Left renal pelvis (tissue), 4 donors: ENCODE data around the gene PDE10A. TPM values are rescaled to one million over a fixed set of nuclear protein-coding genes. Genes with fewer than 3 reads are reported as not detected.
A peak's percentile ranks its signal among the peaks of the same experiment; 100 is the strongest.

ENCODE experiments used
- DNase-seq, 4 donors: peaks; one replicate each; pipeline ENCODE4 v3.0.0-alpha.2; 2013; ENCODE audit warnings: low read depth in 4 of 4, low spot score in 3 of 4
- polyA plus RNA-seq, 4 donors: library from polyadenylated mRNA; unstranded; fragments of 120-200 nt; gene quantifications; one replicate each; pipeline ENCODE4 v1.2.1, GENCODE V29; 2013; ENCODE audit not compliant: insufficient read length in 4 of 4

Gene PDE10A
- polyA plus RNA-seq, 4 donors = 18.7 to 27.6 (median 21.9) TPM

DNA sequence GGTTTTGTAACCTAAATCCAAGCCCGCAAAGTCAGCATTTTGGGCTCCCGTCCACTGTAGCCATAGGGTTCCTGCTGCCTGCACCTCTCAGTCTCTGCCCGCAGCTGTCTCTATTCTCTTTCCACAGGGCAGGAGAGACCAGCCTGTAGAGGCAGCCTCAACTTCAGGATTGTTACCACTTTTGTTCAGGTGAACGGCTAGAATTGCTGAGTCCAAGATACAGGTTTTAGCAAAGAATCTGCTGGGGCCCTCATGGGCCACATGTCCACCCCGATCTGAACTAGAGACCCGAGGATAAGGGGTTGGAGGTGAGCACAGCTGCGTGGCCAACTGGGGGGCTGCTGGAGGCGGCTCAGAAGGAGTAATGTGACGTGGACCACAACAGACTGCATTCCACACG lies 215.9 kb downstream of the PDE10A start:
- DNase-seq = no peak

DNA sequence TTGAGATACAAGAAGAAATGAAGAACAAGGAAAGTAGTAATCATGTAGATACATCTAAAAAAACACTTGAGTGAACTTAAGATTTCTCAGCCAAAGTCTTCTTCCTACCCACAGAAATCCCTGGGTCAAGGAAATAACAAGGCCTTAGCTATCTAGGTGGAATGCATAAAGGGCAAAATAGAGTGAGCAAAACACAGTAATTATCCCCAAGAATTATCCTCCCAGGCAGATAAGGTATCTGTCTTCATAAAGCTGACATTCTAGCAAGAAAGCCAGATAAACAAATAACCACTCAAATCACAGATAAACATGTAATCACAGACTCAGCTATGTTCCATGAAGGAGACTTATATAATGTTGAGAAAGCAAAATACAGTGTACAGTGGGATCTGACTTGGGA lies 216.7 kb downstream of the PDE10A start:
- no peak for DNase-seq

DNA sequence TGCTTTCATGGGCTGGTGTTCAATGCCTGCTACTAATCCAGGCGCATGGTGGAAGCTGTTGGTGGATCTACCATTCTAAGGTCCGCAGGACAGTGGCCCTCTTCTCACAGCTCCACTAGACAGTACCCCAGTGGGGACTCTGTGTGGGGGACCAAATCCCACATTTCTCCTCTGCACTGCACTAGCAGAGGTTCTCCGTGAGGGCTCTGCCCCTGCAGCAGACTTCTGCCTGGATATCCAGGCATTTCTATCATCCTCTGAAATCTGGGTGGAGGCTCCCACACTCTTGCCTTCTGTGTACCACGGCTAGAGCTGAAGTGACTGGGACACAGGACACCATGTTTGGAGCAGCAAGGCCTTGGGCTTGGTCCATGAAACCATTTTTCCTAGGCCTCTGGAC lies 219.6 kb downstream of the PDE10A start:
- no peak for DNase-seq

DNA sequence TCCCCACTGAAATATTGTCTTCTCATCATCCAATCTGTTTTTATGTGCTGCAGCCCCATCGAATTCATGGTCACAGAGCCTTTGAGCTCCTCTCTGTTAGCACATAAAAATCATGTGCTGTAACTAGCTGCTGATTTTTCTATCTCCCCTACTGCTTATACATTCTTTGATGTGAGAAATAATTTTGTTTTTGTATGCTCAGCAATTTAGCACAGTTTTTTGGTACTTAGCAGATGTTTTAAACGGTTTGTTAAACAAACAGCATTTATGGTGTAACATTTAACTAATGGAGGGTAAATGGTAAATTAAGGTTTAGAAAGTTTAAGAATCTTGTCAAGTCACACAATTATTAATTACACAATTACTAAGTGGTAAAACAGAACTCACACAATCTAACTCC lies 221.9 kb downstream of the PDE10A start:
- DNase-seq = no peak

DNA sequence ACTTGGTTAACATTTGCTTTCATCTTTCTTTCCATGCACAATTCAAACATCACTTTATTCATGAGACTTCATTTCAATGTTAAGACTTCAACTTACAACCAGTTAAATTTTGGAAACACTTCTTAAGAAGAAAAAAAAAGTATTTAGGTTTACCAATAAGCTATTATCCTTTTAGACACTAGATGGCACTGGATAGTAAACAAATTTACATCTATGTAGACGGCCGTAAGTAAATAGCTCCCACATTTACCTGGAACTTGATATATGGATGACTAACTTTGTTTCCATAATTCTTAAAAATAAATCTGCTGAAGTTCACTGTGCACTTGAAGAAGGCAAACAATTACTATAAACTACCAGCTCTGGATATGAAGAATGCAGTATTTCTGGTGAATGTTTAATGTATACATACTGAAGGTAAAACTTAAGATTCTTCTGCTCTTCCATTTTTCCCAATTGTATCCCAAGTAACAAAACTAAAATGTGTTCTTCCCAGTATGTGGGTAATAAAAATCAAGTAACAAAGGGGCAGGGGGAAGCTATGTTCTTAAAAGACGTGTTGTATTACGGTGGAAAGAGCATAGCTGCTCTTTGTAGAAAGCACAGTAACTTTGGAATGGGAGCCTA lies 223.0 kb downstream of the PDE10A start:
- peak; percentile 41 to 47 (median 45) for DNase-seq

DNA sequence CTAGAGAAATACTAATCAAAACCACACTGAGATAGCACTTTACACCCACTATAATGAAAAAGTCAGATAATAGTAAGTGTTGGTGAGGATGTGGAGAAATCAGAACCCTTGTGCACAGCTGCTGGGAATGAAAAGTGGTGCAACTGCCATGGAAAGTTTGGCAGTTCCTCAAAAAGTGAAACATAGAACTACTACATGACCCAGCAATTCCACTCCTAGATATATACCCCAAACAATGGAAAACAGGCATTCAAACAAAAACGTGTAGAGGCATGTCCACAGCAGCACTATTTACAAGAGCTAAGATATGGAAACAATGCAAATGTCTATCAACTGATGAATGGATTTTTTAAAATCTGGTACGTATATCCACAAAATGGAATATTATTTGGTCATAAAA lies 236.1 kb downstream of the PDE10A start:
- DNase-seq = no peak

DNA sequence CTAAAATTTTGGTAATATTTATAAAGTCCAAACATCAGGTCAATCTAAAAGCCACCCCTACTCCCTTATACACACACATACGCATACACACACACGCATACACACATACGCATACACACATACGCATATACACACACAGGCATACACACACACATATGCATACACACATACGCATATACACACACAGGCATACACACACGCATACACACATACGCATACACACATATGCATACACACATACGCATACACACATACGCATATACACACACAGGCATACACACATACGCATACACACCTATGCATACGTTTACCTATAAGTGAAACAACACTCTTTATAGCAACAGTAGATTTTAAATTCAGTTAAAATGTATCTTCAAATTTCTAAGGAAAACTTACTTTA lies 240.8 kb downstream of the PDE10A start:
- DNase-seq = no peak

DNA sequence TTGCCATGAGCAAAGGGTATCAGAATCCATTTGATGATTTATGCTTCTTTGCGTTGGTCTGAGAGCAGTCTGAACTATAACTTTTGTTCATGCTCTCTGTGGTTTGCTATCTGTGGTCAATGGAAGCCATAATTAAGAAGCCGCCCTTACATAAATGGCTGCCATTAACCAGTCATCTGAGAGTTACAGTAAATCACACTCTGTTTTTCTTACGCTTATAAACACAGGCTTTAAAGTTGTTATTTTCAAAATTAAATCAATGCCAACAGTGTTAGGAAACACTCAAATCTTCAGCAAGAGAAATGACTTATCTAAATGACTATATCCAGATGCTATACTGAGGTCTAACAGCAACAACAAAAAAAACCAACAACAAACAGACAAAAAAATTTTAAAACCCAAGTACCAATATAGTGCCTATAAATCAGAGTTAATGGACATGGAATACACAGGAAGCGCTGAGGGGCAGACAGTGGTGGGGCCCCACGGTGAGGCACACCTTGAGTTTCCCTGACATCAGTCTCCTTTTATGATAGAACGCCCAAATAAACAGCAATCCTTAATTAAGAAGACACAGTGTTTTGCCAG lies 245.7 kb downstream of the PDE10A start:
- peak in 3 of 4 donors; percentile 2 to 15 (median 3) for DNase-seq

DNA sequence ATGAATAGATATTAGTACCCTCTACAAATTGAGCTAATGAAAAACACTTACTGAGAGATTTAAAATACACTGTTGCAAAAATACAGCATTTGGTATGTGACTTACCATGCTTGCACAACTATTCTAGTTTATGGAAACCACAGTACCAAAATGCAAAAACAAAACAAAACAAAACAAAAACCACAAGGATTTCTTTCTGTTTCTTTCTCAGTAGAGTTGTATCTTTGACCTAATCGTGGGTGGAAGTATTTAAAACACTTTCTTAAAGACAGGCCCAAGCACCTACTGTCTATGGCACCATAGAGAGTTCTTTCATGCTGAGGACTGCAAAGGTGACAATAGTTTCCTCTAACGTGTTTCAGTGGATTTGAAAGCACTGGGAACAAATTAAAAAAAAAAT lies 258.3 kb downstream of the PDE10A start:
- DNase-seq = no peak

DNA sequence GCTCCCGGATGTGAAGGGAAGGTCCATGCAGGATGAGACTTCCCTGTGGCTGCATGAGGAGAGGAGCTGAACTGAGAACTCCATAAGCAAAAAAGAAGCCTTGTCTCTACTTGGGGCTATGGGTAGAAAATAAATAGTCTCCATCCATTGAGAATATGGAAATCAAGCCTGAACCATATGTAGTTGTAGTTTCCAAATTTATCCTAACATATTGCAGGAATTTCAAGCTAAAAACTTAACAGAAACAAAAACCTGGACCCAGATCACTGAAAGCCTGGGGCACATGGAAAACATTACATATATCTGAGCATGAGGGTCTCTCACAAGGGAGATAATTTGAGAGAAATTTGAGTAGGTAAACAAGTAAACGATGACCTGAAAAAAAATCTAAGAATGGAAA lies 258.7 kb downstream of the PDE10A start:
- no peak for DNase-seq

DNA sequence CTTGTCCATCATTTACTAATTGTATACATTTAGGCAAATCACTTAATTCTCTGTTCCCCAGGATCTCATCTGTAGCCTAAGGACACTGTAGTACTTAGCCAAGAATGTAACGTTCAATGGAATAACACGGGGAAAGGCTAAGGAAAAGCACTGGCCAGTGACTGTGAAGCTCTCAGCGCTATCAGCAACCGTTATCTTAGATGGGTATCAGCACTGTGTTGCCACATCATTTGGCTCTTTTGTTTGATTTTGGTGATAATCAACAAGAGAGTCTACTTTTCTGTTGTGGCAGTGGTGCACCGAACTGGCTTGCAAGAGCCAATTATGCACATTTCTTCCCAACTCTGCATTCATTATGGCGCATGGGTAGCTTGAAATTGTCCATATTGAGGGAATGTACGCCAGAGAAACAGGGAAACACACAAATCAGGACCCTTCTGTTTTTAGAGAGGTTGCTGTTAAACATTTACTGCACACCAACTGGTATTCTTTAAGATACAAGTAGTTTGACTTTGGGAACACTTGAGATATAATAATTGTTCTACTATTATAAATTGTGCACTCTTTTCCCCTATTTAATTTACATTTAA lies 259.9 kb downstream of the PDE10A start:
- DNase-seq = no peak

DNA sequence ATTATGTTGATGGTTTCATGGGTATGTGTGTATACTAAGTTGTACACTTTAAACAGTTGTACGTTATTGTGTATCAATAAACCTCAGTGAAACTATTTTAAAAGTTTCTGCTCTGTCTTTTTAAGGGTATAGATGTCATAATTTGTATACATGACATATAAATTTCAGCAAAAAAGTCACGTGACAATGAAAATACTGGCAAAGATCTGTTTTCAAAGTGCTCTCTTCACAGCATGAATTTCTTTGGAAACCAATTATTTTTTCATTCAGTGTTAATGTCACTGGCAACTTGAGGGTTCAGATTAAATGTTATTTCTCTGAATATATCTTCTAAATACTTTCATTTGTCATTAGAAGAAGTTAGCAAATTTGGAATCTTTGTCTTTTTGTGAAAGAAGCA lies 261.9 kb downstream of the PDE10A start:
- DNase-seq = no peak

DNA sequence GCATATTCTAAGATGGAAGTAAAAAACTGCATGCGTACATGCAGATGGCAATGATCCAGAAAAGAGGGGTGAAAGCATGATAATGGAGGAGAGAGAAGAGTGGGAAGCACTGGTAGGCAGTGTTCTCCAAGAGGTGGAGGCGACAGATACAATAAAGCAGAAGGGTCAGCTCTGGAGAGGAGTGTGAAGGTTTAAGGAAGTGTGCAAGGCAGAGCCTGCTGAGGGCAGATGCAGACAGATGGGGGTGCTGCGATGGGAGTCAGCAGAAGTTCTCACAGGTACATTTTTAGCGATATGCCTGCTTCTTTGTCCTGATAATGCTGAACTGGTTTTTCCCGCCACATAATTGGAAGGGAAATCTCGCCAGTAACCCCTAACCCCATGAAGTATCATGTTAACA lies 272.6 kb downstream of the PDE10A start:
- DNase-seq = no peak

DNA sequence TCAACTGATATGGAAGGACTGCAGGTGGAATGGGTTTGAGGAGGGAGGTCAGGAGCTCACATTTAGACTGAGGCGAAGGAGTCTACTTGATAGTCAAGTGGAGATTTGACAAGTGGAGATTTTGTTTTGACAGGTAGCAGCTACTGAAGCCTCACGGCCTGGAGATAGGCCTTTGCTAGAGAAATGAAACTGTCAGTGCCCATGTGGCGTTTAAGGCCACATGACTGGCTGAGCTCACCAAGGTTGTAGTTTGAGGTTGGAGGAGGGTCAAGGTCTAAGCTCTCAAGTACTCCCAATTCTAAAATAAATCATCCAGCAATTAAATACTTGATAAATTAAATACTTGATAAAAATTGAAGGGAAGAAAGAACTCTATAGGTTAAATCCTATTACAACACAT lies 273.5 kb downstream of the PDE10A start:
- DNase-seq = no peak

DNA sequence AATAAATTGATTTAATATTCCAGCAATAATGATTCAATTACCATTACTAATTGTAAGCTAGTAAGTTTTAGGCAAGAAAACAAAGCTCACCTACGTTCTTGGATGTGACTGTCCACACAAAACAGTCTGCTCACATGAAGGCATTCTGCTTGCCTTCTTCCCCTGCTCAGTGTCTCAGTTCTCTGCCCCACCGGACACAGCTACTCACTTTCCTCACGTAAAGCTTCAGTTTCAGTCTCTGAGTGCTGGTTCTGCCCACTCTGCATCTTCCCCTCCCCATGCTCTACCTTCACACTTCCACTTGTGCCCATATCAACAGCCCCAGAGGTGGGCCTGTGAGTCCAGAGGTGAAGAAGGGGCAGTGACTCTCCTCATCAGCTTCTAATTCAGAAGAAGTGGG lies 279.7 kb downstream of the PDE10A start:
- DNase-seq = no peak

DNA sequence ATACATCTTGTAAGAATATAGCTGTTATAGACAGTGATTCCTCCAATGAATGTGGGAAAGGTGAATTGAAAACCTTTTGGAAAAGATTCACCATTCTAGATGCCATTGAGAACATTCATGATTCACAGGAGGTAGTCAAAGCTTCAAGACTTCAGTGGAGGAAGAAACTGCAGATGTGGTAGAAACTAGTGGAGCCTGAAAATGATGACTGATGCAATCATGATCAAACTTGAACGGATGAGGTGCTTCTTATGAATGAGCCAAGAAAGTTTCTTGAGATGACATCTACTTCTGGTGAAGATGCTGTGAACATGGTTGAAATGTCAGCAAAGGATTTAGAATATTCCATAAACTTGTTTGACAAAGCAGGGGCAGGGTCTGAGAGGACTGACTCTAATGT lies 286.9 kb downstream of the PDE10A start:
- DNase-seq = no peak

DNA sequence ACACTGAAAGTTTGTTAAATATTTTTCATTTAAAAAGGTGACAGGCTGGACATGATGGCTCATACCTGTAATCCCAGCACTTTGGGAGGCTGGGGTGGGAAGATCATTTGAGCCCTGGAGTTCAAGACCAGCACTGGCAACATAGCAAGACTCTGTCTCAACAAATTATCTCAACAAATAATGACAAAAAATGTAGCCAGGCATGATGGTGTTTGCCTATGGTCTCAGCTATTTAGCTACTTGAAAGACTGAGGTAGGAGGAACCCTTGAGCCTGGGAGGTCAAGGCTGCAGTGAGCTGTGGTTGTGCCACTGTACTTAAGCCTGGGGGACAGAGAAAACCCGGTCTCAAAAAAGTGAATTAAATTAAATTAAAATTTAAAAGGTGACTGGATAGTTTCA lies 297.7 kb downstream of the PDE10A start:
- DNase-seq = no peak

DNA sequence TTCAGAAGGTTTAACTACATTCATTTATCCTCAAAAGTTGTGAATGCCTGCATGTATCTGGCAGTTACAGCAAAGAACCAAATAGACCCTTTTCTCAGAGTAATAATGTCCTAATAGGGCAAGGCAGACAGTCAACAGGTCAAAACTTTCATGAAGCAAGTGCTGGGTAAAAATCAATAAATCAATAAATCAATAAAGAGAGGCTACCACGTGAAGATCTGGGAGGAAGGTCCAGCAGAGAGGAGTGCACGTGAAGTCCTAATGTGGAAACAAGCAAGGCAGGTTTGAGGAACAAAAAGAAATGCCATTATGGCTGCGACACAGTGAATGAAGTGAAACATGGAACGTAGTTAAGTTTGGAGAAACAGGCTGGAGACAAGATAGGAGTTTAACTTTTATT lies 317.3 kb downstream of the PDE10A start:
- no peak for DNase-seq

DNA sequence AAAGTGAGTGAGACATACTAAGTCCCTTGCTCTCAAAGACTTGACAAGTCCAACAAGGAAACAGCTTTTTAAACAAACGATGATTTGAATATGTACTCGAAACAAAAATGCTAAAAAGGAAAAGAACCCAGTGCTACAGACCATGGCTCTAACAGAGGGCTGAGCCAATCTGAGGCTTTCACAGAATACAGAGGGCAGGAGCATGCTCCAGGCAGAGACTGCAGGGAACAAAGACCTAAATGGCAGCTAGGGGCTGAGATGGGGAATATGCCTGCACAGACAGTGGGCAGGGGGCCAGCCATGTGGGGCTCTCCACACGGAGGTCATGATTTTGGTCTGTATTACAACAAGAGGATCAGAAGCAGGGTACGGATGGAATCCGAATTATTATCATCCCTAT lies 322.5 kb downstream of the PDE10A start:
- no peak for DNase-seq

DNA sequence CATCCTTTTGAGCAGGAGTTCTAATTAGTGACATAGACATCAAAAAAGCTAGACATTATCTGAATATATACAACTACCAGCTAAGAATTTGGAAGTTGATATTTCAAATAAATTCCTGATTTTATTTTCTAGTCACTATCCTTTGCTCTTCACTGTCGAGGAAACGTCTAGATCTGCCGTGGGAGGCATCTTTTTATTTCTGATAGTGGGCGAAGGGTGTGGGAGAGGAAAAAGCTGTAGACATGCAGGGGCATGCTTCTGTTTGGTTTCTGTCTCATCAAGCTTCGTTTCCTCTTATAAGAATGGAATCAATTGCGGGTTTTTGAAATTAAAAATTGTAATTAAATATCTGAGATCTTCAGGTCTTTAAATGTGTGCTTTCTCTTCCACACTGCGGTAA lies 337.4 kb downstream of the PDE10A start:
- DNase-seq = no peak

DNA sequence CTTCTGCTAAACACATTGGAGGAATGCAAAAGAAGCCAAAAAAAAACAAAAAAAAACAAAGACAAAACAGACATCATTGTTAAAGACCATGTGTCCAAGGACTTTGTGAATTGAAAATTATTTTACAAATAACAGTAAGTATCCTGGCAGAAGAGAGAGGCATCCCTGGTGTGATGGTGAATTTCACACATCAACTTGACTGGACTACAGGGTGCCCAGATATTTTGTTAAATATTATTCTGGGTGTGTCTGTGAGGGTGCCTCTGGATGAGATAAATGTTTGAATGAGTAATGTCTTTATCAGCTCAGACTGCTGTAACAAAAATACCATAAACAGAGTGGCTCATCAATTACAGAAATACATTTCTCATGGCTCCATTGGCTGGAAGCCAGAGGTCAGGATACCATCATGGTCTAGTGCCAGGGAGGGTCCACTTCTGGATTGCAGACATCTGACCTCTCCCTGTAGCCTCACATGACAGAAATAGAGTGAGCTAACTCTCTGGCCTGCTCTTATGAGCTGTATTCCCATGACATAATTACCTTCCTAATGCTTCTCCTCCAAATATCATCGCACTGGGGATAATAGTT lies 341.4 kb downstream of the PDE10A start:
- DNase-seq = no peak

DNA sequence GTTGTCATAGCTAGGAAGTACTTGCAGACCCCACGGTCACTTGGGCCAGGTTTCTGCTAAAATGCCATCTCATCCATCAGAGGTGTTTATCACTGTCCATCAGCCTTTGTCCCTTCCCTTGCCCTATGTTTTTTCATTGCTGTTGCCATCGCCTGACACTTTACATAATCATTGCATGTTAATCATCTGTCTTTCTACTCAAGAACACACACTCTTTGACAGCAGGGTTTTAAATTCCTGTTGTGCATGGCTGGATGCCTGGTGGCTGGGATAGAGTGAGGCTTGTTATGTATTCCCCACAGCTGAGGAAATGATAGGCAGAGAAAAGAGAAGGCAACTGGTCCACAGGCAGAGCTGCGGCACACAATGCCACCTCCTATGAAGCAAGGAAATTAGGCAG lies 341.9 kb downstream of the PDE10A start:
- DNase-seq = no peak
